GM21528 (cell line): ENCODE data around the gene MPRIP.

Experiments
- ATAC-seq: cut with Tn5 transposase; IDR thresholded peaks from one replicate; pipeline ENCODE4 v1.9.1; 2021; ENCODE audit warnings: mild to moderate bottlenecking, moderate library complexity; ENCODE audit not compliant: unreplicated experiment, low FRiP score

Gene MPRIP

DNA sequence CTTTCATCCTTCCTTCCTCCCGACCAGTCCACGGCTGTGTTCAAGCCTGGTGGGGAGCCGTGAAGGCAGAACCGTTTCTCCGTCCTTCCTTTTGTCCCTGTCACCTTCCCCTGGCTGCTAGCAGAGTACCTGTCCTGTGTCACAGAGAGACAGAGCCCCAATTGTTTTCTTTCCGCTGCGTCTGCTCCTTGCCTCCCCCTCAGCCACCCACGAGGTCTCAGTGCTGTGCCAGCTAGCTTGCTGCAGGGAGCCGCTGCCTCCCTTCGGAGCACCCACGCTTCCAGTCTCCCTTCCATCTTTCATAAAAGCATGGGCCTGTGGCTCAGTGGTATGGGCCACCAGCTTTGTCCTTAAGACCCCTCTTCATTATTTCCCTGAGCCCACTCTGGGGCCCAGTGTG is 62.2 kb downstream of the MPRIP start:
- no peak for ATAC-seq

DNA sequence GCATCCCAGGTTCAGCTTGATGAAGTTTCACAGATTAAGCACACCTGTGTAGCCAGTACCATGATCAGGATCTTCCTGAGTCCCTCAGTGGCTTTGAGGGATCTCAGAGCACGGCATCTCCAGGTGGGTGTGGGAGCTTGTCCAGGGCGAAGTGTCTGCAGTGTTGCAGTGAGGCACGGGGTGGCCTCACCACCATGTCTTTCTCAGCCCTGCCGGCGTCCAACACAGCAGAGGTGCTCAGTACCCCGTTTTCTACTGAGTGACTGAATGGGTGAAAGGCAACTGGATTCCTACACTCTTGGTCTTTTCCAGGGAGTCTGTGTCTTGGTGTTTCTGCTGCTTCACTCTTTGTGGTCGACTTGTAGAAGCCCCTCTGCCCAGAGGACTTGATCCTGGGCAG is 63.7 kb downstream of the MPRIP start:
- ATAC-seq, result no peak

- ATAC-seq, result no peak
These were observed 64.5 kb downstream of the MPRIP start for GRCh38 chr17:17106756-17107155.

- ATAC-seq, result no peak
These were observed 65.0 kb downstream of the MPRIP start for GRCh38 chr17:17107281-17107680.

DNA sequence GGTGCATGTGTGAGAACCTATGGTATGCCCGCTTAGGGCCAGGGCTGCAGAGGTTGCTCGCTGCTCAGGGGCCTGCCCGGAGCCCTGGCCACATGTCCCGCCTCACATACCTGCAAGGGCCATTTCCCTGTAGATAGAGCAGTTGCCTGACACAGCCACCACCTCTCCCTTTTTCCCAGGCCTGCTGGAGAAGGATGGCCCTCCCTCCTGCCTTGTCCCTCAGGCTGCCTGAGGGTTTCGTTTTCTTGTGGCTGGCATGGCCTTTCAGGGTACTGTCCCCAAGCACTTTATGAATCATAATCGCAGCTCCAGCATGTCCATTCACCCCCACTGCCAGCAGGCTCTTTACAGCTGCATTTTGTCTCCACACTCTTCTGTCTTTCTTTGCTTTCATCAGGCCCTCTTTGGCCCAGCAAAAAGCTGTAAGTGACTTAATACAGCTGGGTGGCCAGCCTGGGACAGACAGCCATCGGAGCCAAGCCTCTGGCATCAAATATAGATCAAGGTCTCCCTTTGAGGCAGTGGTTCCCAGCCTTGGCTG is 65.7 kb downstream of the MPRIP start:
- ATAC-seq, result no peak

GRCh38 chr17:17108451-17109049 is 66.3 kb downstream of the MPRIP start:
- ATAC-seq, result no peak

DNA sequence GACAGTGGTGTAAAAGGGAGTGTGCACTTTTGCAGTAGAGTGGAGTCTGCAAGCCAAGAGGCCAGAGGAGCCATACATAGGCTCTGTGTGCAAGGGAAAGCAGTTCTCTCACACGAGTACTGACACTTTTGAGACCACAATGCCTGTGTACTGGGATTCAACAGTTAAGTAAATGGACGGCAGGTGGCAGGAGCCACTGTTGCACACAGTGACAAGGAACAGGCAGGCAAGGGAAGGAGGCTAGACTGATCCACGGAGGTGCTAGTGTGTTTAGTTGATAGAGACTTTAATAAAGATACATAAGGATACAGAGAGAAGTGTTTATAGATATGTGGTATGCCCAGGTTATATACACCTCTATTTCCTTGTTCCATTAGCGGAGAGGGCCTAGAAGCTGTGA is 67.0 kb downstream of the MPRIP start:
- no peak for ATAC-seq

GRCh38 chr17:17109907-17110306 is 67.7 kb downstream of the MPRIP start:
- no peak for ATAC-seq

GRCh38 chr17:17110520-17110919 is 68.3 kb downstream of the MPRIP start:
- ATAC-seq, result no peak

DNA sequence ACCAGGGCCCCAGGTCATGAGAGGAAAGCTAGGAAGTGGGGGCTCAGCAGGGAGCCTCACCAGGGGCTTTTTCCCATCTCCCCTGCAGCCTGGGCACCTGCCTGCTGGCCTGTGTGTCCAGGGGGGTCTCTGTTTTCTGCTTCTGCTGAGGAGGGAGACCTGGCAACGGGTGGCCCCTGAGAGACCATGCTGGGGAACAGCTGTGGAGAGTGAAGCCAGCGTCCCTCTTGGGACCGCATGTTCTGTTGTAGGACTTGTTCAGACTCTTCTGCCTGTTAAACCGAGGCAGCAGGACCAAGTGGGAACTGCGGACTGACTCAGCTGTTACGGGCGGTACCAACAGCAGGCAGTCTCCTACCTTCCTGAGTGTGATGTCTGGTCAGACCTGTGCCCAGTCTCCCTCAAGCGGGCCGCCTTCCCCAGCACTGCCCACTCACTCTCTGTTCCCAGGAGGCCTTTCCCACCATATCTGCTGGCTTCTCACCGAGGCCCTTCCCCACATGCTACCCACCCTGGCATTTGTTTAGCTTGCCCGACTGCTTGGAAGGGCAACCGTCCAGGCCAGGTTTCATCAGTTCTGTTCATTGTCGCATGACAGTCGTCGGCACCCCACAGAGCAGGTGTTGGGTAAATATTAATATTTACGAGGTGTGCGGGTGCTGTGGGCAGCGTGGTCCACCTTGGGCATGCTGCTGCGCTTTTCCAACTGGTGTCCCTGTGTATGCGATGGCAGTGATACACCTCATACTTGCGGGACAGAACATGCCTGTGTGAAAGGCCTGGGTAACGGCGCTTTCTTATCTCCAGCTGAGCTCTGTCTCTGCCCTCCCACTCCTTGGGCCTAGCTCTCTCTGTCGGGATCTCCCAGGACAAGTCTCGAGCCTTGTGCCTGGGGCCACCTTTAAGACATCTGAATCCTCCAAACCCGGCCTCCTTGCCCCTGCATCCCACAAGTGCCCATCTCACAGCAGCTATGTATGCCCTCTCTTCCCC is 69.4 kb downstream of the MPRIP start:
- ATAC-seq, result no peak

GRCh38 chr17:17112628-17113200 is 70.5 kb downstream of the MPRIP start:
- ATAC-seq, result no peak

GRCh38 chr17:17114592-17115225 is 72.5 kb downstream of the MPRIP start:
- no peak for ATAC-seq

DNA sequence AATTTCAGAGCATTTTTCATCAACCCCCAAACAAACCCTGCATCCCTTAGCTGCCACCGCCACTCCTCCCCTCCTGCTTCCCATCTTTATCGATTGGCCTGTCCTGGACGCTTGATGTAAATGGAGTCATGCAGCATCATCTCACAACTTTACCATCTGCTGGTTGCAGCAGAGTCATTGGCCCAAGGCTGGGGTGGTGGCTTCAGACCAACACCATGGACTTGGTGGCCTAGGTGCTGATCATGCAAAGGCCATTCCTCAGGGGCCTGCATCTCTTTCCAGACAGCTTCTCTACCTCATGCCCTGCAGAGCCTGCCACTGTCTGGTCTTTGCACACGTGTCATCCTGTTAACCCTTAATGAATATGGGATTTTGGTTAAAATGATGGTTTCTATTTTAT is 73.4 kb downstream of the MPRIP start:
- no peak for ATAC-seq

DNA sequence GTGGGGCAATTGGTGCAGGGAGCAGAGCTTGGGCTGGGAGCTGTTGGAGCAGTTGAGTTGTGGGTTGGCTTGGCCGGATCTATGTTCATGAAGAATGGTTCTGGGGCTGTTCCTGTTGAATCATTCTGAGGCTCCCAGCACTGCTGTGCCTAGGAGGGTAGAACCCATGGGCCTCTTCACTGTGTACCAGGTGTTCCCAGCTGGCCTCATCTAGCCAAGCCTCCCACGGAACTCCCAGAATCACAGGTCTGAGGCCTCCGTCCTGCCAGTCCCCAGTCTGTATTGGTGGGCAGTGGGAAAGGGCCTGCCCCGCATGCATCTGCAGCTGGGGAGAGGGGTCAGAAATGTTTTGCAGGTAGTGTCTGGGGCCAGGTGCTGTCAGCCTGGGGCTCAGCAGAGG is 74.1 kb downstream of the MPRIP start:
- no peak for ATAC-seq

DNA sequence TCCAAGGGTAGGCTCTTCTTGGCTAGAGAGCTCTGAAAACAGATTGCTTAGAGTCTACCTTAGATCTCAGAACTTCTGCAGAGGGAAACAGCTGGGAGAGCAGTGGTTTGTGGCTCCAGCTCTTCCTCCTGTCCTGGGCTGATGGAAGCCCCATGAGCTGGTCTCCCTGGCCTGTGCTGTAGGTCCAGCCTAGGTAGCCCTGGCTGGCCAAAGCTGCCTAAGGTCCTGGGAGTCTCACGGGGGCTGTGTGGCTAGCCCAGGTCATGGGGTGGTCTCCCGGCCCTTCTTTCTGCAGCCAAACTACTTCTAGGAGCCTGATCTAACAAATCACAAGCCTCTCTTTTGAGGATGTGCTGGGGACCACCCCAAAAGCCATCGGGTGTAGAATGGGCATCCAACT is 75.7 kb downstream of the MPRIP start:
- ATAC-seq, result no peak

GRCh38 chr17:17118399-17118798 is 76.1 kb downstream of the MPRIP start:
- ATAC-seq, result no peak

DNA sequence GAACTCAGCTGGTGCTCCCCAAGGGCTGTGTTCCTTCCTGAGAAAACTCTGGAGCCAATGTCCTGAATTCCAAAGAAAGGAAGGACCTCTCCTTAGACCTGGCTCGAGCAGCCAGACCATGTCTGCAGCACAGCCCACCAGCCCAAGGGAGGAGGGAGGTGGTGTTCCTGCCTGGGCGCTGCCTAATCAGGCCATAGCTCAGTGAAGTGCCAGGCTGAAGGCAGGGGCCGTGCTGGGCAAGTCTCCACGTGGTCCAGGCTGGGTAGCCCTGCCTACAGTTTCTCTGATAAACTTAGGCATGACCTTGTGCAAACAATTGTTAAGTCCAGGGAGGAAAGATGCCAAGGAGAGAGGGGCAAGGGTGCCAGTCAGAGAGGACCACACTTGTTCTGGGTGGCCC is 76.8 kb downstream of the MPRIP start:
- ATAC-seq, result no peak

- ATAC-seq, result no peak
These were observed 77.3 kb downstream of the MPRIP start for GRCh38 chr17:17119533-17119932.

- no peak for ATAC-seq
These were observed 78.0 kb downstream of the MPRIP start for GRCh38 chr17:17120294-17120693.

DNA sequence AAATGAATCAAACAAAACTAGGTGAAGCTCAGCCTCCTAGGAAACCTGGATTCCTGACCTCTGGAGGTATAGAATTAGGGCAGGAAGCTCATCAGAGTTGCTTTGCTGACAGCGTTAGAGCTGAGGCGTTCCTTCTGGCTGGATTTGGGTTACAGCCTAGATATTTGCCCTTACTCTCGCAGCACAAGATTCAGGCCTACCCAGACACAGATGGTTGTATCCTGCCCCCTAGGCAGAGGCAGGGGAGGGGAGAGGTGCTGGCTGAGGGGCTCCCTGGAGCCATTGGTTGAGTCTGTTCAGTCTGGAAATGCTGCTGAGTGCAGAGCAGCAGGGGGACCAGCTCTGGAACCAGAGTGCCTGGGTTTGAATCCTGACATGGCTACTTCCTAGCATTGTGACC is 78.4 kb downstream of the MPRIP start:
- ATAC-seq, result no peak

DNA sequence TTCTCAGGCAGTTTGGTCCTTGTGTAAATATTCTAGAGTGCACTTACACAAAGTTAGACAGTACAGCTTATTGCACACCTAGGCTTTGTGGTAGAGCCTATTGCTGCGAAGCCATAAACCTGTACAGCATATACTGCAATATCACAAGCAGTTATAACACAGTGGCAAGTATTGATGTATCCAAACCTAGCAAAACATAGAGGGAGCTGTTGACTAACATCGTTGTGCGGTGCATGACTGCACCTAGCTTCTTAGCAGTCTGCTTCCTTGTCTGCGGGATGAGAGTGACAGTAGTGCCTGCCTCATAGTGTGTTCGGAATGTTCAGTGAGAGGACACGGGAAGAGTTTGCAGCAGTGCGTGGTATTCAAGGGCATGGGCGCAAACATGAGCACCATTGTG is 78.9 kb downstream of the MPRIP start:
- ATAC-seq, result no peak
